H9 (cell line): ENCODE results near the gene TTC28. TPM values are rescaled to one million over a fixed set of nuclear protein-coding genes. Genes with fewer than 3 reads are reported as not detected.
"Not testable (repeated sequence)": the region's sequence is repeated elsewhere in the genome, so short reads cannot be mapped to it uniquely, and the experiment has no call there.

Experiments used
- DNase-seq: peaks from one replicate; pipeline ENCODE4 v3.0.0-alpha.2; 2017
- H2AFZ ChIP-seq: one replicate; pipeline ENCODE4 v1.6.1; 2013; ENCODE audit warnings: mild to moderate bottlenecking, low read length, control low read depth, moderate library complexity
- H2AK5ac ChIP-seq: 2 replicates; pipeline ENCODE4 v1.6.1; 2013; ENCODE audit warnings: low read length, control low read depth, mixed read lengths; ENCODE audit not compliant: insufficient read length
- H2BK120ac ChIP-seq: one replicate; pipeline ENCODE4 v1.6.1; 2013; ENCODE audit warnings: low read depth, mild to moderate bottlenecking, low read length, control low read depth, inconsistent platforms; ENCODE audit not compliant: poor library complexity, severe bottlenecking
- H2BK12ac ChIP-seq: 2 replicates; pipeline ENCODE4 v1.6.1; 2013; ENCODE audit warnings: low read length, control low read depth, mixed read lengths, low read depth; ENCODE audit not compliant: insufficient read length
- H2BK15ac ChIP-seq: 2 replicates; pipeline ENCODE4 v1.6.1; 2013; ENCODE audit warnings: low read depth, low read length, control low read depth
- H2BK20ac ChIP-seq: one replicate; pipeline ENCODE4 v1.6.1; 2013; ENCODE audit warnings: low read depth, mild to moderate bottlenecking, low read length, control low read depth, inconsistent platforms; ENCODE audit not compliant: poor library complexity, severe bottlenecking
- H2BK5ac ChIP-seq: 2 replicates; pipeline ENCODE4 v1.6.1; 2013; ENCODE audit warnings: low read length, control low read depth, mixed read lengths; ENCODE audit not compliant: insufficient read length
- H3K14ac ChIP-seq: 2 replicates; pipeline ENCODE4 v1.6.1; 2013; ENCODE audit warnings: low read length, control low read depth; ENCODE audit not compliant: insufficient read depth
- H3K18ac ChIP-seq: 2 replicates; pipeline ENCODE4 v1.6.1; 2013; ENCODE audit warnings: low read depth, mild to moderate bottlenecking, mixed read lengths, low read length, control low read depth; ENCODE audit not compliant: insufficient read length
- H3K23ac ChIP-seq: 2 replicates; pipeline ENCODE4 v1.6.1; 2013; ENCODE audit warnings: low read length, control low read depth, mixed read lengths, low read depth; ENCODE audit not compliant: insufficient read length
- H3K23me2 ChIP-seq: 2 replicates; pipeline ENCODE4 v1.6.1; 2013; ENCODE audit warnings: low read depth, mild to moderate bottlenecking, mixed read lengths, low read length, control low read depth; ENCODE audit not compliant: insufficient read length, poor library complexity, severe bottlenecking
- H3K27ac ChIP-seq: 2 replicates; pipeline ENCODE4 v1.5.1; 2013; ENCODE audit warnings: low read length, control low read depth, mixed read lengths, low read depth; ENCODE audit not compliant: insufficient read length
- H3K27me3 ChIP-seq: 2 replicates; pipeline ENCODE4 v1.6.1; 2013; ENCODE audit warnings: low read length, control low read depth, inconsistent platforms; ENCODE audit not compliant: insufficient read depth
- H3K4ac ChIP-seq: 2 replicates; pipeline ENCODE4 v1.6.1; 2013; ENCODE audit warnings: low read depth, mild to moderate bottlenecking, control low read depth, inconsistent platforms, low read length, moderate library complexity
- H3K4me1 ChIP-seq: 2 replicates; pipeline ENCODE4 v1.6.1; 2013; ENCODE audit warnings: low read length, control low read depth, inconsistent platforms; ENCODE audit not compliant: insufficient read depth
- H3K4me2 ChIP-seq: 2 replicates; pipeline ENCODE4 v1.6.1; 2013; ENCODE audit warnings: low read length, control low read depth, mixed read lengths; ENCODE audit not compliant: insufficient read length, insufficient read depth
- H3K56ac ChIP-seq: 2 replicates; pipeline ENCODE4 v1.6.1; 2013; ENCODE audit warnings: low read depth, mild to moderate bottlenecking, mixed read lengths, low read length, control low read depth; ENCODE audit not compliant: insufficient read length
- H3K79me1 ChIP-seq: 2 replicates; pipeline ENCODE4 v1.6.1; 2013; ENCODE audit warnings: low read depth, mild to moderate bottlenecking, moderate library complexity, low read length, control low read depth, inconsistent platforms; ENCODE audit not compliant: insufficient read depth, poor library complexity, severe bottlenecking
- H3K79me2 ChIP-seq: 2 replicates; pipeline ENCODE4 v1.6.1; 2013; ENCODE audit warnings: low read length, control low read depth, inconsistent platforms; ENCODE audit not compliant: insufficient read depth
- H3K9ac ChIP-seq: 2 replicates; pipeline ENCODE4 v1.6.1; 2013; ENCODE audit warnings: low read length, control low read depth, mixed read lengths; ENCODE audit not compliant: insufficient read length; ENCODE audit errors: extremely low read depth
- H3K9me3 ChIP-seq: one replicate; pipeline ENCODE4 v1.6.1; 2013; ENCODE audit warnings: low read depth, low read length, inconsistent platforms; ENCODE audit not compliant: control insufficient read depth
- H3T11ph ChIP-seq: one replicate; pipeline ENCODE4 v1.6.1; 2013; ENCODE audit warnings: mild to moderate bottlenecking, low read length, control low read depth, inconsistent platforms
- H4K20me1 ChIP-seq: one replicate; pipeline ENCODE4 v1.6.1; 2013; ENCODE audit not compliant: control insufficient read depth, insufficient read length, insufficient read depth
- H4K5ac ChIP-seq: 2 replicates; pipeline ENCODE4 v1.6.1; 2013; ENCODE audit warnings: low read depth, mild to moderate bottlenecking, mixed read lengths, low read length, control low read depth; ENCODE audit not compliant: insufficient read length
- H4K8ac ChIP-seq: replicated peaks from 2 replicates; pipeline ENCODE4 v1.6.1; 2013; ENCODE audit warnings: low read length, control low read depth, mixed read lengths, low read depth; ENCODE audit not compliant: insufficient read length
- H4K91ac ChIP-seq: 2 replicates; pipeline ENCODE4 v1.6.1; 2013; ENCODE audit warnings: low read depth, mild to moderate bottlenecking, moderate library complexity, mixed read lengths, low read length, control low read depth; ENCODE audit not compliant: insufficient read length
- H3K27ac Mint-ChIP-seq, 3 experiments: 2 replicates in 2 of 3; 3 replicates in 1 of 3; pipeline ENCODE4 v1.8.0; 2020 to 2021; ENCODE audit warnings: mixed read lengths in 3 of 3, mild to moderate bottlenecking in 1 of 3, moderate library complexity in 1 of 3
- H3K27me3 Mint-ChIP-seq: 2 replicates; pipeline ENCODE4 v1.8.0; 2021; ENCODE audit warnings: low read depth, mild to moderate bottlenecking, moderate library complexity, mixed read lengths
- H3K36me3 Mint-ChIP-seq, 3 experiments: 2 replicates in 2 of 3; 3 replicates in 1 of 3; pipeline ENCODE4 v1.8.0; 2020 to 2021; ENCODE audit warnings: low read depth in 3 of 3, mixed read lengths in 3 of 3; ENCODE audit not compliant: insufficient read depth in 1 of 3
- H3K4me1 Mint-ChIP-seq, 2 experiments: 2 replicates each; pipeline ENCODE4 v1.8.0; 2020; ENCODE audit warnings: mixed read lengths in 2 of 2
- H3K4me3 Mint-ChIP-seq, 2 experiments: 2 replicates in 1 of 2; 3 replicates in 1 of 2; pipeline ENCODE4 v1.8.0; 2020 to 2021; ENCODE audit warnings: mild to moderate bottlenecking in 2 of 2, mixed read lengths in 2 of 2, moderate library complexity in 1 of 2
- H3K9me3 Mint-ChIP-seq, 2 experiments: 2 replicates in 1 of 2; 3 replicates in 1 of 2; pipeline ENCODE4 v1.8.0; 2020; ENCODE audit warnings: mild to moderate bottlenecking in 2 of 2, mixed read lengths in 2 of 2, moderate library complexity in 1 of 2
- WGBS: extraction: QIAGEN DNeasy Blood & Tissue Kit; methylation state at CpG from one replicate; pipeline ENCODE4 v1.1.7; 2013; ENCODE audit warnings: missing lambda C conversion rate, low lambda C conversion rate, mixed read lengths; ENCODE audit not compliant: insufficient read length; ENCODE audit errors: extremely low coverage; 5-methylcytosine and 5-hydroxymethylcytosine counted together
- total RNA-seq: library from RNA; stranded (reverse); gene quantifications from 2 replicates; pipeline ENCODE4 v1.2.1, GENCODE V29; 2021
- TF ChIP-seq, protein P1 (sequence below): fragments of 200-600 bp; sonication (generic); conservative IDR thresholded peaks from 3 replicates; pipeline ENCODE4 v1.8.0; 2021; ENCODE audit warnings: antibody characterized with exemption, mild to moderate bottlenecking

Gene TTC28
- total RNA-seq, 1 experiment from 2014 or later: 13.6 TPM

GRCh38 chr22:28557184-28557583 is 122.5 kb downstream of the TTC28 start:
- no CpG with 5 or more reads among the region's 1 CpG for WGBS
- H2AFZ ChIP-seq: no peak overlapping the region
- H3K4me3 Mint-ChIP-seq: no peak overlapping the region
- H3K4me1 Mint-ChIP-seq: 0 out of 4 replicates have a peak, but pooled peaks cover 0 to 2% of the 10 kb centered on the region in 2 experiments
- TF ChIP-seq, protein P1, sequence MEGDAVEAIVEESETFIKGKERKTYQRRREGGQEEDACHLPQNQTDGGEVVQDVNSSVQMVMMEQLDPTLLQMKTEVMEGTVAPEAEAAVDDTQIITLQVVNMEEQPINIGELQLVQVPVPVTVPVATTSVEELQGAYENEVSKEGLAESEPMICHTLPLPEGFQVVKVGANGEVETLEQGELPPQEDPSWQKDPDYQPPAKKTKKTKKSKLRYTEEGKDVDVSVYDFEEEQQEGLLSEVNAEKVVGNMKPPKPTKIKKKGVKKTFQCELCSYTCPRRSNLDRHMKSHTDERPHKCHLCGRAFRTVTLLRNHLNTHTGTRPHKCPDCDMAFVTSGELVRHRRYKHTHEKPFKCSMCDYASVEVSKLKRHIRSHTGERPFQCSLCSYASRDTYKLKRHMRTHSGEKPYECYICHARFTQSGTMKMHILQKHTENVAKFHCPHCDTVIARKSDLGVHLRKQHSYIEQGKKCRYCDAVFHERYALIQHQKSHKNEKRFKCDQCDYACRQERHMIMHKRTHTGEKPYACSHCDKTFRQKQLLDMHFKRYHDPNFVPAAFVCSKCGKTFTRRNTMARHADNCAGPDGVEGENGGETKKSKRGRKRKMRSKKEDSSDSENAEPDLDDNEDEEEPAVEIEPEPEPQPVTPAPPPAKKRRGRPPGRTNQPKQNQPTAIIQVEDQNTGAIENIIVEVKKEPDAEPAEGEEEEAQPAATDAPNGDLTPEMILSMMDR: no peak
- no peak for DNase-seq
- H3T11ph ChIP-seq: no peak overlapping the region
- H4K8ac ChIP-seq: no peak overlapping the region
- H4K5ac ChIP-seq: no peak overlapping the region
- no peak overlapping the region for H3K14ac ChIP-seq
- no peaks in the 10 kb centered on the region for H3K23me2 ChIP-seq
- no peaks in the 10 kb centered on the region for H3K9me3 ChIP-seq
- H2BK20ac ChIP-seq: no peak overlapping the region
- H3K4me2 ChIP-seq: no peak overlapping the region
- no peak overlapping the region for H3K4ac ChIP-seq
- peaks cover 5 to 28% (median 11%) of the 10 kb centered on the region in 3 experiments for H3K36me3 Mint-ChIP-seq
- no peak overlapping the region for H2BK15ac ChIP-seq
- peaks cover 12 to 15% of the 10 kb centered on the region in 2 experiments for H3K9me3 Mint-ChIP-seq
- no peaks in the 10 kb centered on the region for H3K79me1 ChIP-seq
- H3K23ac ChIP-seq: no peak overlapping the region
- H3K27me3 Mint-ChIP-seq: no peaks in the 10 kb centered on the region
- H3K18ac ChIP-seq: no peak overlapping the region
- H3K56ac ChIP-seq: no peak overlapping the region
- no peak overlapping the region for H3K27ac Mint-ChIP-seq
- no peak overlapping the region for H3K27ac ChIP-seq
- no peaks in the 10 kb centered on the region for H4K20me1 ChIP-seq
- no peaks in the 10 kb centered on the region for H3K79me2 ChIP-seq
- H3K4me1 ChIP-seq: no peaks in the 10 kb centered on the region
- no peak overlapping the region for H2BK12ac ChIP-seq
- H3K9ac ChIP-seq: no peak overlapping the region
- no peak overlapping the region for H4K91ac ChIP-seq
- H2AK5ac ChIP-seq: no peak overlapping the region
- no peak overlapping the region for H2BK5ac ChIP-seq
- H2BK120ac ChIP-seq: no peak overlapping the region
- H3K27me3 ChIP-seq: no peaks in the 10 kb centered on the region

DNA sequence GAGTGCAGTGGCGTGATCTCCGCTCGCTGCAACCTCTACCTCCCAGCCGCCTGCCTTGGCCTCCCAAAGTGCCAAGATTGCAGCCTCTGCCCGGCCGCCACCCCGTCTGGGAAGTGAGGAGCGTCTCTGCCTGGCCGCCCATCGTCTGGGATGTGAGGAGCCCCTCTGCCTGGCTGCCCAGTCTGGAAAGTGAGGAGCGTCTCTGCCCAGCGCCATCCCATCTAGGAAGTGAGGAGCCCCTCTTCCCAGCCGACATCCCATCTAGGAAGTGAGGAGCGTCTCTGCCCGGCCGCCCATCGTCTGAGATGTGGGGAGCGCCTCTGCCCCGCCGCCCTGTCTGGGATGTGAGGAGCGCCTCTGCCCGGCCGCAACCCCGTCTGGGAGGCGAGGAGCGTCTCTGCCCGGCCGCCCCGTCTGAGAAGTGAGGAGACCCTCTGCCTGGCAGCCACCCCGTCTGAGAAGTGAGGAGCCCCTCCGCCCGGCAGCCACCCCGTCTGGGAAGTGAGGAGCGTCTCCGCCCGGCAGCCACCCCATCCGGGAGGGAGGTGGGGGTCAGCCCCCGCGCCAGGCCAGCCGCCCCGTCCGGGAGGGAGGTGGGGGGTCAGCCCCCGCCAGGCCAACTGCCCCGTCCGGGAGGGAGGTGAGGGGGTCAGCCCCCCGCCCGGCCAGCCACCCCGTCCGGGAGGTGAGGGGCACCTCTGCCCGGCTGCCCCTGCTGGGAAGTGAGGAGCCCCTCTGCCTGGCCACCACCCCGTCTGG is 126.4 kb downstream of the TTC28 start:
- not testable (repeated sequence) for H2BK20ac ChIP-seq, H2AFZ ChIP-seq, H4K91ac ChIP-seq, H3K4me1 Mint-ChIP-seq, H3K14ac ChIP-seq, H3K79me1 ChIP-seq, H3K27me3 Mint-ChIP-seq, H3K18ac ChIP-seq, H2BK5ac ChIP-seq, DNase-seq, H4K20me1 ChIP-seq, H3K4me1 ChIP-seq, H3K9me3 ChIP-seq, H4K5ac ChIP-seq, H3K27ac Mint-ChIP-seq, H3K23me2 ChIP-seq, H3K27me3 ChIP-seq, H3K79me2 ChIP-seq, H2BK120ac ChIP-seq, H2AK5ac ChIP-seq, H3K23ac ChIP-seq, H2BK12ac ChIP-seq, H3K4me2 ChIP-seq, H4K8ac ChIP-seq, H3K27ac ChIP-seq, H3K56ac ChIP-seq, H3K4me3 Mint-ChIP-seq, H3T11ph ChIP-seq, H2BK15ac ChIP-seq, H3K9ac ChIP-seq, H3K4ac ChIP-seq
- peaks cover 5 to 31% (median 12%) of the 10 kb centered on the region in 3 experiments for H3K36me3 Mint-ChIP-seq
- no CpG with 5 or more reads among the region's 51 CpGs for WGBS
- peaks cover 12 to 18% of the 10 kb centered on the region in 2 experiments for H3K9me3 Mint-ChIP-seq
